PC-3 (cell line): ENCODE results near the gene CD163L1. TPM values are rescaled to one million over a fixed set of nuclear protein-coding genes. Genes with fewer than 3 reads are reported as not detected.

Experiments
- ATAC-seq: fragments of 200-7000 bp; cut with Tn5 transposase; 2 replicates; pipeline ENCODE4 v1.9.1; 2020; ENCODE audit warnings: mild to moderate bottlenecking, moderate library complexity
- BruUV-seq: library from RNA; stranded (reverse); fragments of 400-500 nt; replicated peaks from 2 replicates; lab custom pipeline; 2021; lab: Mats Ljungman, UMichigan
- CTCF ChIA-PET: fragments of 300-600 bp; sonication (Branson Sonifier 250); formaldehyde crosslinking; loops from one replicate; lab custom pipeline; 2022; ENCODE audit warnings: antibody characterized with exemption; lab: Charles Lee
- POLR2A ChIA-PET: fragments of 300-600 bp; sonication (Branson Sonifier 250); formaldehyde crosslinking; loops from one replicate; lab custom pipeline; 2022; ENCODE audit warnings: antibody characterized with exemption; ENCODE audit not compliant: unreplicated experiment; lab: Charles Lee
- DNase-seq: peaks from one replicate; pipeline ENCODE4 v3.0.0-alpha.2; 2015
- H2AFZ ChIP-seq: fragments of 300-600 bp; sonication (generic); 2 replicates; pipeline ENCODE4 v1.6.0; 2016; ENCODE audit warnings: antibody characterized with exemption, low read length
- H3F3A ChIP-seq: fragments of 300-600 bp; sonication (generic); one replicate; pipeline ENCODE4 v1.6.0; 2017; ENCODE audit warnings: antibody characterized with exemption, low read length, control low read depth, mild to moderate bottlenecking; ENCODE audit not compliant: unreplicated experiment
- H3K27ac ChIP-seq: fragments of 300-600 bp; sonication (generic); 2 replicates; pipeline ENCODE4 v1.5.1; 2016; ENCODE audit warnings: mild to moderate bottlenecking, low read length
- H3K27me3 ChIP-seq: fragments of 300-600 bp; sonication (generic); 2 replicates; pipeline ENCODE4 v1.6.1; 2016; ENCODE audit warnings: low read length, mixed read lengths
- H3K36me3 ChIP-seq: fragments of 300-600 bp; sonication (generic); 2 replicates; pipeline ENCODE4 v1.6.1; 2016; ENCODE audit warnings: low read depth, mixed run types, low read length, mixed read lengths
- H3K4me1 ChIP-seq: fragments of 300-600 bp; sonication (generic); 2 replicates; pipeline ENCODE4 v1.5.1; 2016; ENCODE audit warnings: low read length; ENCODE audit not compliant: insufficient read depth
- H3K4me2 ChIP-seq: fragments of 300-600 bp; sonication (generic); 2 replicates; pipeline ENCODE4 v1.6.0; 2016; ENCODE audit warnings: low read length
- H3K4me3 ChIP-seq: fragments of 300-600 bp; sonication (generic); 2 replicates; pipeline ENCODE4 v1.5.1; 2016; ENCODE audit warnings: mild to moderate bottlenecking, low read length, mixed read lengths
- H3K79me2 ChIP-seq: fragments of 300-600 bp; sonication (generic); 2 replicates; pipeline ENCODE4 v1.6.1; 2017; ENCODE audit warnings: low read length, mixed read lengths
- H3K9ac ChIP-seq: fragments of 300-600 bp; sonication (generic); 2 replicates; pipeline ENCODE4 v1.6.0; 2016; ENCODE audit warnings: mild to moderate bottlenecking, low read length
- H3K9me2 ChIP-seq: fragments of 300-600 bp; sonication (generic); replicated peaks from 2 replicates; pipeline ENCODE4 v1.6.1; 2016; ENCODE audit warnings: mixed run types, low read length, mixed read lengths
- H3K9me3 ChIP-seq: fragments of 300-600 bp; sonication (generic); 2 replicates; pipeline ENCODE4 v1.6.1; 2016; ENCODE audit warnings: low read length, mixed read lengths
- H4K20me1 ChIP-seq: fragments of 300-600 bp; sonication (generic); 2 replicates; pipeline ENCODE4 v1.6.1; 2016; ENCODE audit warnings: low read length, mixed read lengths
- CTCF ChIP-seq: fragments of 300-600 bp; sonication (generic); conservative IDR thresholded peaks from 2 replicates; pipeline ENCODE4 v1.5.1; 2017; ENCODE audit warnings: antibody characterized with exemption, low read depth, mild to moderate bottlenecking, low read length
- EZH2 ChIP-seq: fragments of 300-600 bp; sonication (generic); IDR thresholded peaks from one replicate; pipeline ENCODE4 v1.6.1; 2017; ENCODE audit warnings: antibody characterized with exemption, mild to moderate bottlenecking, low read length; ENCODE audit not compliant: unreplicated experiment
- EZH2phosphoT487 ChIP-seq: fragments of 300-600 bp; sonication (generic); IDR thresholded peaks from 2 replicates; pipeline ENCODE4 v1.6.1; 2018; ENCODE audit warnings: mild to moderate bottlenecking, antibody characterized with exemption, low read length, borderline replicate concordance
- intact Hi-C: fragments of 100-400 bp; cut with micrococcal nuclease; formaldehyde crosslinking; loops from 2 replicates; pipeline ENCODE4 v1.9.0; 2023
- total RNA-seq: library from RNA; depleted of rRNA; stranded (reverse); fragments of >200 nt; gene quantifications from 2 replicates; pipeline ENCODE4 v1.2.3, GENCODE V29; 2014

Gene CD163L1
- total RNA-seq, 1 experiment from 2014 or later: 0.66 TPM

- no peaks in the 10 kb centered on the region for H3K9me3 ChIP-seq
- no peaks in the 10 kb centered on the region for H3K9me2 ChIP-seq
- DNase-seq (no peak), ATAC-seq (no peak)
- no peaks in the 10 kb centered on the region for H3K27me3 ChIP-seq
- no peak overlapping the region for H3K4me3 ChIP-seq
- H3K4me1 ChIP-seq: no peaks in the 10 kb centered on the region
- no peaks in the 10 kb centered on the region for H4K20me1 ChIP-seq
- no peaks in the 10 kb centered on the region for H3K79me2 ChIP-seq
- no peak overlapping the region for H3K9ac ChIP-seq
- no peaks in the 10 kb centered on the region for H3F3A ChIP-seq
- H3K27ac ChIP-seq: no peak overlapping the region
- intact Hi-C loops: no loop called here
- BruUV-seq: no TSS peak
- ChIA-PET POLR2A (no interaction called here), CTCF (interaction anchor here (0.5 kb wide), 1 partner anchor 1376 kb away, joined by 3 read pairs; no protein-coding TSS in a partner anchor)
- no peak overlapping the region for H3K4me2 ChIP-seq
- no peak for TF ChIP-seq EZH2
- TF ChIP-seq EZH2phosphoT487: no peak
- TF ChIP-seq CTCF: no peak
- H2AFZ ChIP-seq: no peak overlapping the region
- H3K36me3 ChIP-seq: no peaks in the 10 kb centered on the region
Measured at GRCh38 chr12:7395950-7396349, 48.0 kb downstream of the CD163L1 start.

DNA sequence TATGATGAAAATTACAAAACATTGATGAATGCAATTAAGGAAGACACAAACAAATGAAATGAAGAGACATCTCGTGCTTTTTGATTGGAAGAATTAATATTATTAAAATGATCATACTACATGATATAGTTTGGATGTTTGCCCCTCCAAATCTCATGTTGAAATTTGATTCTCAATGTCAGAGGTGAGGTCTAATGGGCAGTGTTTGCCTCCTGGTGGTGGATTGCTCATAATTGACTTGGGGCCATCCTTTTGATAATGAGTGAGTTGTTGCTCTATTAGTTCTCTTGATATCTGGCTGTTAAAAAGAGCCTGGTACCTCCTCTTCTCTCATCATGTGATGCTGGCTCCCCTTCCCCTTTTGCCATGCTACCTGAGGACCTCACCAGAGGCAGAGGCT lies 56.7 kb downstream of the CD163L1 start:
- Histone ChIP-seq H3K4me2 (no peak overlapping the region), H3K9me3 (no peaks in the 10 kb centered on the region), H3K4me3 (no peak overlapping the region), H2AFZ (no peak overlapping the region), H3K4me1 (no peaks in the 10 kb centered on the region), H3K36me3 (no peaks in the 10 kb centered on the region), H3F3A (no peaks in the 10 kb centered on the region), H3K27me3 (no peaks in the 10 kb centered on the region), H3K27ac (no peak overlapping the region), H3K79me2 (no peaks in the 10 kb centered on the region), H3K9me2 (no peaks in the 10 kb centered on the region), H4K20me1 (no peaks in the 10 kb centered on the region), H3K9ac (no peak overlapping the region)
- ATAC-seq (no peak), DNase-seq (no peak)
- ChIA-PET POLR2A (no interaction called here), CTCF (no interaction called here)
- no peak for TF ChIP-seq CTCF
- intact Hi-C loops: no loop called here
- no TSS peak for BruUV-seq

GRCh38 chr12:7383157-7383556 lies 60.8 kb downstream of the CD163L1 start:
- no peaks in the 10 kb centered on the region for H4K20me1 ChIP-seq
- no peaks in the 10 kb centered on the region for H3K36me3 ChIP-seq
- TF ChIP-seq EZH2phosphoT487 (no peak), EZH2 (no peak), CTCF (no peak)
- no peak overlapping the region for H3K4me2 ChIP-seq
- DNase-seq (no peak), ATAC-seq (no peak)
- H3K4me1 ChIP-seq: no peaks in the 10 kb centered on the region
- H3K27ac ChIP-seq: no peak overlapping the region
- ChIA-PET POLR2A (no interaction called here), CTCF (no interaction called here)
- BruUV-seq: no TSS peak
- H3K4me3 ChIP-seq: no peak overlapping the region
- peaks cover 10% of the 10 kb centered on the region; the same call in 1 of the 2 replicates for H3K27me3 ChIP-seq
- H3F3A ChIP-seq: no peaks in the 10 kb centered on the region
- intact Hi-C loops: no loop called here
- H2AFZ ChIP-seq: no peak overlapping the region
- H3K9ac ChIP-seq: no peak overlapping the region
- no peaks in the 10 kb centered on the region for H3K9me2 ChIP-seq
- no peaks in the 10 kb centered on the region for H3K79me2 ChIP-seq
- H3K9me3 ChIP-seq: no peaks in the 10 kb centered on the region
